Stimulated activated CD4-positive, alpha-beta T cell treated with anti-CD3 and anti-CD28 coated beads, Interleukin-2, amount 100 ng/mL, for 4 hours (primary cell): Measurements from ENCODE around the gene TNFAIP8L3.
"Not testable (repeated sequence)": the region's sequence is repeated elsewhere in the genome, so short reads cannot be mapped to it uniquely, and the experiment has no call there.

Experiments
- DNase-seq: peaks from one replicate; pipeline ENCODE4 v3.0.0-alpha.2; 2020; ENCODE audit warnings: low read depth

The TNFAIP8L3 gene

GRCh38 chr15:51094606-51095569 lies at the start of gene TNFAIP8L3:
Gene TNFAIP8L3 (minus strand): TSS chr15:51094906. CDS start chr15:51094595, 311 bp downstream.
- DNase-seq = no peak

GRCh38 chr15:51144021-51144532 lies 49.4 kb upstream of the TNFAIP8L3 start:
- DNase-seq = no peak

GRCh38 chr15:51140347-51140746 lies 45.6 kb upstream of the TNFAIP8L3 start:
- DNase-seq = not testable (repeated sequence)

DNA sequence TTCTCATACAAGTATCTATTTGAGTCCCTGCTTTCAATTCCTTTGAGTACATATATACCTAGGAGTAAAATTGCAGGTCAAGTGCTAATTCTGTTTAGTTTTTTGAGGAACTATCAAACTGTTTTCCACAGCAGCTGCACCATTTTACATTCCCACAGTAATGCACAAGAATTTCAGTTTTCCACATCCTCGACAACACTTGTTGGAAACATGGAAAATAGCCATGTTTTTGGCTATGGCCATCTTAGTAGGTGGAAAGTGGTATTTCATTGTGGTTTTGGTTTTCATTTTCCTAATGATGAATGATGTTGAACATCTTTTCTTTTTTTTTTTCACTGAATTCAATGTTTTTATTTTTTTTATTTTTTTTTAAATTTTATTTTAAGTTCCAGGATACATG lies 44.4 kb upstream of the TNFAIP8L3 start:
- no peak for DNase-seq

DNA sequence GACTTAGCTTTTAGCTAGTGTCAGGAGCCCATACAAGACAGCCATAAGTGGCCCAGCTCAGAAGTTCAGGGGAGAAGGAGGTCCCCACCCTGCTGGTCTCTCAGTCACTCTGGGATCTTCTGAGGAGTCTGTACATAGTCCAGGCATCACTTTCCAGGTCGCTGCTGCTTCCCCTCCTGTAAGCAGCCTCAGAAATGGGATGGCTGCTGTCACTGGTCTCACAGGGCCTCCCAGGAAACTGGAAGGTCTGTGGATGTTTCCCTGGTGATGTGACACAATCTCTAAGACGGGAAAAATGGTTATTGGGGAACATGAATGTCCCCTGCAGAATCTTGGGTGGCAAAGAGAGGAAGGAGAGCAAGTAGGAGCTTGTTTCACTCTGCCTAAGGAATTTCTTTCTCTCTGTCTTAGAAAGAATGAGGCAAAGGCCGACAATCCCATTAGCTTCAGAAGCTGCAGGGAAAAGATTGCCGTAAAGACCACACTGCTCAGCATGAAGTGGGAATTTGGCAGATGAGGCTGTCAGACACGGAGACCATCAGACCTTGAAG lies 43.2 kb upstream of the TNFAIP8L3 start:
- no peak for DNase-seq

DNA sequence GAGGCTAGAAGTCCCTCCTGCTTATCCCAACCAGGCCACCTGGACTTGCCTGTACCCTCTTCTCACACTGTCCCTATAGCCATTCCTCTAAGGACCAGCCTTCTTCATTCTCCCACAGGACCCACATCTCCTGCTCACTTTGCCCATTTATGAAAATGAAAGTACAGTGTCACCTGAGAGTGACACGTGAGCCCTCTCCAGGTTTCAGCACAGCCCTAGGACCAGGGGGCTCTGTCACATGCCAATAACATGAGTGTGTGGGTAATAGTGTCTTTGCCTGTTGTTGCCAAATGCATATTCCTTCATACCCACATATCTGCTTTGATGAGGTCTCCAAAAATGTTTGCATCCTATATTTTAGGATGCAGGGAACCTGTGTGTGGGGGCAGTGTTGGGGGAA lies 42.3 kb upstream of the TNFAIP8L3 start:
- no peak for DNase-seq

GRCh38 chr15:51135276-51135675 lies 40.6 kb upstream of the TNFAIP8L3 start:
- no peak for DNase-seq

- DNase-seq = no peak
Observed at GRCh38 chr15:51134416-51135199, 39.9 kb upstream of the TNFAIP8L3 start.

GRCh38 chr15:51133140-51133765 lies 38.5 kb upstream of the TNFAIP8L3 start:
- no peak for DNase-seq

DNA sequence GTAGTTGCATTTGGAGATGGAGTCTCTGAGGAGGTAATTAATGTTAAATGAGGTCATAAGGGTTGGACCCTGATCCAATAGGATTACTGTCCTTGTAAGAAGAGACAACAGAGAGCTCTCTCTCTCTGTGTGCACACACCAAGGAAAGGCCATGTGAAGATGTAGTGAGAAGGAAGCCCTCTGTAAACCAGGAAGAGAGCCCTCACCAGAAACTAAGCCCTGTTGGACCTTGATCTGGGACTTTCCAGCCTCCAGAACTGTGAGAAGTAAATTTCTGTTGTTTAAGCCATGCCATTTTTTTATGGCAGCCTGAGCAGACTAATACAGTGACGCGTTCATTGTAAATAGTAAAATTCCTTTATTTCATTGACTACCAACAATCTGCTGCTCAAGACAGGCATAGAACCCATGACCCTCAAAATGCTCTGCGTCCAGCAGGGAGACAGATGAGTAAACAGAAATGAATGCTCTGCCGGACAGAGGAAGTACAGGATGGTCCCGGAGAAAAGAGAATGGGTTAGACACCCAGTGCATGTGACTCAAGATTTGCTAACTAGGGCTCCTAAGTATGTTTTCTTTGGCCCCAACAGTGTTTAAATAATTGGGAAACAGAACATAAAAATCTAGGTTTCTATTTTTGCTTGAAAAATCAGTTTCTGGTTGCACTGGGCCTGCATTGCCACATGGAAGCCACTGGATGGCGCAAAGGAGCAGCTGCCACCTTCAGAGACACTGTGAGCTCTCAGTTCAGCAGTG lies 37.9 kb upstream of the TNFAIP8L3 start:
- no peak for DNase-seq

DNA sequence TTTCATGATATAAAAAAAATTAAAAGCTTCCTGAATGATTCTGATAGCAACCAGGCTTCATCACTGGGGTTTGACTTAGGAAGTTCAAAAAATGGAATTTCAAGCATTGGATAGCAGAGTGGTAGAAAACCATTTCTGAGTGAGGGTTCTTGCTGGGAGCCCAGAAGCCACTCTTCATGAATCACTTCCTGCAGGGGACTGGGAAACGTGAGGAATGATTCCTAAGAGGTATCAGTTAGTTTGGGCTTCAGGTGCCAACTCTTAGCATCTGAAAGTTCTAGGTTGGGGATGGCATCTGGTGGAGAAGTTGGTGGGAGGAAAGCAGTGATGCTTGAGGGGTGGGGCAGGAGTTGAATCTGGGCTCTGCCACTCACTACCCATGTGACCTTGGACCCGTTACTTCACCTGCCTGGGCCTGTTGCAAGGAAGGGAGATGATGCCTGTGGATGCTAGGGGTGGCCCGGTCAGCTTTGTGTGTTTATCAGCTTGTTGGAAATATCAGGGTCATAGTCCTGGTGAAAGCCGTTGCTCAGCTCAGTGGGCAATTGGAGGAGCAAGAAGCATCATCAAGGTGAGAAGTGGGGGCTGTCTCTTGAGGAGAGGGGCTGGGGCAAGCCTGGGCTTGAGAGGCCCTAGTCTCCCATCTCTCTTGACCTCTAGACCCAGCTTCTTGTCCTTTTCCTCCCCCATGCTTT lies 37.0 kb upstream of the TNFAIP8L3 start:
- no peak for DNase-seq

- DNase-seq = no peak
Observed at GRCh38 chr15:51130344-51130743, 35.6 kb upstream of the TNFAIP8L3 start.

GRCh38 chr15:51129535-51130188 lies 35.0 kb upstream of the TNFAIP8L3 start:
- DNase-seq = no peak

DNA sequence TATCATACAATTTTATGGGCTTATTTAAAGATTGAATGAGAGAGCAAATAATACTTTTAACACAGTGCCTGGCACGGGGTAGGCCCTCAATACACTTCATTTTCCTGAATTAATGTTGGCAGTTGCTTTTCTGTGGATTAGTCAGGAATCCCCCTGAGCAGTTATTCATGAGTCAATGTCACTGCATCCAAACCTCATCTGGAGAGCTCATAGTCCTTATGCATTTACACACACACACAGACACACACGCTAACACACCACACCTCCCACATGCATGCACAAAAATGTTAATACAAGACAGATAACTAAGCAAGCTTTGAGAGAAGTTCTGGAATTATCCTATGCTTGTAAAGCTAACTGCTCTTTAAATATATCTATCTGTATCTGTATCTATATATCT lies 34.0 kb upstream of the TNFAIP8L3 start:
- no peak for DNase-seq

GRCh38 chr15:51126842-51127241 lies 32.1 kb upstream of the TNFAIP8L3 start:
- no peak for DNase-seq

DNA sequence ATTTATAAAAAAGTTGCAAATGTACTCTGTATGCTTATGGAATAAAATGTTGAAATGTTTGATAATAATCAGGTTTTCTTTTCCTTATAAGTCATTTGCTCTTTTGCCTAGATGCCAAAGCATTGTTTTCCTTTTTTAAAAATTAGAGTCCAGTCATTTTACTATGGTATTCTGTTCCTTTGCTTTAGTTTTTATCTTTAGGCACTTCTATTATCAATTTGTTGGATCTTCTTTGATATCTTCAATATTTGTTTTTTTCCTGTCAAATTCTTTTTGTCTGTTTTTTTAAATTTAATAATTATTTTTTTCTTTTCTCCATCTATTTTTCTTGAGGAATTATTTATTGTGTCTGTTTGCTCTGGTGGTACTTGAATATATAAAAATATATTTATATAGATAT lies 28.3 kb upstream of the TNFAIP8L3 start:
- DNase-seq = not testable (repeated sequence)

DNA sequence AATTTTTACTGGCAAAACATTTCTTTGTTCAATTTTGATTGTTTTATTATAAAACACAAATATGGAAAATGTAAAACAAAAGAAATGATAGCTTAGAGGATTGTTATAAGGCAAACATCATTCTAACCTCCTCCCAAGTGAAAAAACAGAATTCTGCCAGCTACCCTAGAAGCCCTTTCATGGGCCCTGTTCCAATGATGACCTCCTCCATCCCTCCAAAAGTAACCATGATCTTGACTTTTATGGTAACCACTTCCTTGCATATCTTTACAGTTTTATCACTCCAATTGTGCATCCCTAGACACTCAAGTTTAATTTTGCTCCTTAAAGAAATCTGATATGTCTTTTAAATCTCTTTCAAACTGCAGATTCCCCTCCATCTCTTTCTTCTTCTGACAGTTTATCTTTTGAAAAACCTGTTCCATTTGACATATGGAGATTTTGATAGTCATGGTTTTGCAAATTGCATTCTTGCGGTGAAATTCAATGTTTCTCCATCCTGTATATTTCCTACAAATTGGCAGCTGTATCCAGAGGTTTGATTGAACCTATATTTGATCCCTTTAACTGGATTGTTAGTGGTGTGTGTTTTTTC lies 27.0 kb upstream of the TNFAIP8L3 start:
- no peak for DNase-seq

- DNase-seq = no peak
Observed at GRCh38 chr15:51121118-51121517, 26.4 kb upstream of the TNFAIP8L3 start.

DNA sequence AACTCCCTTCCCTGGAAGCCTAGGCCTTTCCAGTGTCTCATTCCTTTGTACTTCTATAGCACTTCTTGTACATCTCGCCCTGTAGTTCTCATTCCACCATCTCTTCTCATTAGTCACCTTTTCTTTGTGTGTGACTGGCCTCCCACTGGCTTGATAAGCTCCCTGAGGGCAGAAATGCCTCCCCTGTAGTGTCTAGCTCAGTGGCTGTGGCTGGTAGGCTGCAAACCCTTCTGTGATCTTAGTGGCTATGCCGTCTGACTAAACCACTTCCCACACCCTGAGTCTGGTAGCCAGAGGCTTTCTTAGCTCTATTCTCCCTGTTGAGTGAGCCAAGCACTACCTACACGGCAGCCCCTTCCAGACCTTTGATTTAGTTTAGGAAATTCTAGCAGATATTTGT lies 24.4 kb upstream of the TNFAIP8L3 start:
- DNase-seq = no peak

DNA sequence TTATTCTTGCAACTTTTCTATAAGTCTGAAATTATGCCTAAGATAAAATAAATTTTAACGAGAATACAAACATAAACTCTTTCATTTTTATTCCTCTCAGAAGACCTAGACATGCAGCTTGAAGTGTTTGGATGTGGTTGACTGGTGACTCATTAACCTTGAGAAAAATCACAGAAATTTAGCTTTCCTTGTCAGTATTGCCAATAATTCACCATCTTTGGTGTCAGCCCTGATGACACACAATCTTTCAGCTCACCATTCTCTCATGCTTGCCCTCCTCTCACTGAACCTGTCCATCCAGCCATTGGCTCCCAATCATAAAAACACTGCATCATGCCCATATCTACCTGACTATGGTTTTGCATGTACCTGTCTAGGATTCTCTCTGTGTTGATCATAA lies 22.6 kb upstream of the TNFAIP8L3 start:
- DNase-seq = no peak
